Stimulated activated CD4-positive, alpha-beta T cell treated with anti-CD3 and anti-CD28 coated beads, Interleukin-15, amount 100 ng/mL, for 1 hour (primary cell): ENCODE measurements around the gene MMP3.

Experiments
- DNase-seq, 2 donors: peaks; one replicate each; pipeline ENCODE4 v3.0.0-alpha.2; 2020; ENCODE audit warnings: low read depth in 1 of 2, low spot score in 1 of 2

MMP3 gene

DNA sequence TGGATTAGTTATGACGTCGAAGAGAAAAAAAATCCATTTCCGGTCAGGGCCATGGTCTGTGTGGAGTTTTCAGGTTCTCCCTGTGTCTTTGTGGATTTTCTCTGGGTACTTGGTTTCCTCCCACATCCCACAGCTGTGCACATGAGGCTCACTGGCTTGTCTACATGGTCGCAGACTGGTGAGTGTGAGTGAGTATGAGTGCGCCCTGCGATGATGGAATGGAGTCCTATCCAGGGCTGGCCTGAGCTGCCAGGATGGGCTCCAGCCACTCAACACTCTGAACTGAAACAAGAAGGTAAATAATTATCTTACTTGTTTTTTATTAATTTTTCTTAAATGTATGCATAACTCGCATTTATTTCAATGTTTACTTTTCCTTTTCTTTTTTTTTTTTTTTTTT, 10.8 kb downstream of the MMP3 start:
- no peak for DNase-seq

DNA sequence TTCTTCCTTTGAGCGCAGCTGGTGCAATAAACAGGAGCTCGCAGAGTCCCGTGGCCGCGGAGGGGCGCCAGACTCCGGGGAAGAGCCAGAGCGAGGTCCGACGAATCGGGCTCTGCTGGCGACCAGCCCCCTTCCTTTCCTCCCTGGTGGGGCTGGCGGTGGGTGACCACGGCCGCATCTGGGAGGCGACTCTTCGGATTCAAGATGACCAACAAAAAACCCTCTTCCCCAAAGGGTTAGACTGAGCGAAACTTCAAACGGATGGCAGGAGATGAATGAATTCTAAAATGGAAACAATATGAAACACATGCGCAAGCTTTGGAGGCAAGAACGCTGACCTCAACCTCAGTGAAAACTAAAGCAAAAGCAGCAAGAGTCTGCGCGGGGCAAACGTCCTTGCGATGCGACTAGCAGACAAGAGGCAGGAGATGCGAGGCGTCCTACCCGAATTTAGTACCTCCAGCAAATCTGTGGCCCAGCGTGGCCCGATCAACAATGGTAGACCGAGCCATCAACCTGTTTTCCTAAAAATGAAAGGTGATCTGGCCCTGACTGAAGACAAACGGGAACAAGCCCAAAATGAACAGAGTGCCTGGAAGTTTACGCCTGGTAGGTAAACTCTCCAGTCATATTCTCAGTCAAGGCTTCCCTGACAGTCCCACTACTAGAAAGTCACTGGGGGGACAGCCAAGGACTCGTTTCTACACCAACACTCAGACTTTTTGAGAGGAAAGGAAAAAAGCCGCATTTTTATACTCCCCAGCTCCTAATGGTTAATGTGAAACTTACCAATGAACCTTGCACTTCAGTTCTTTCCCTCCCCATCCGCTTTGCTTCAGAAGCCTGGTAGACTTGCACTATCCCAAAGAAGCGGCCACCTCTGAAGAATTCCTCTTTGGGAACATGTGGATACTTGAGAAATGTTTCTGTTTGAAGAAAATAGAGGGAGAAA, 11.6 kb downstream of the MMP3 start:
- no peak for DNase-seq

DNA sequence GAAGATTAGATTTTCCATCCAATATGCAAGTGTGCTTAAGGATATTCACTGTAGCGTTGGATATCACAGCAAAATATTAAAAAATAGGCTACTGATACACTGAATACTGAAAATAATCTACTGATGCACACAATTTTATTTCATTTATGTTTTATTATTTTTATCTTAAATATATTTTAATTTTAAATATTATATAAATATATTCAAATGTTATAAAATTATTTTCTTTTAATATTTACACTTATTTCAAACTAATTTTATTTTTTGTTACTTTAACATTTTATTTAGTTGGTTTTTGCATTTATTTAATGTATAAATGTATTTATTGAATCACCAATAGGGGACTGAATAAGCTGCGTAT, 12.3 kb downstream of the MMP3 start:
- no peak for DNase-seq

DNA sequence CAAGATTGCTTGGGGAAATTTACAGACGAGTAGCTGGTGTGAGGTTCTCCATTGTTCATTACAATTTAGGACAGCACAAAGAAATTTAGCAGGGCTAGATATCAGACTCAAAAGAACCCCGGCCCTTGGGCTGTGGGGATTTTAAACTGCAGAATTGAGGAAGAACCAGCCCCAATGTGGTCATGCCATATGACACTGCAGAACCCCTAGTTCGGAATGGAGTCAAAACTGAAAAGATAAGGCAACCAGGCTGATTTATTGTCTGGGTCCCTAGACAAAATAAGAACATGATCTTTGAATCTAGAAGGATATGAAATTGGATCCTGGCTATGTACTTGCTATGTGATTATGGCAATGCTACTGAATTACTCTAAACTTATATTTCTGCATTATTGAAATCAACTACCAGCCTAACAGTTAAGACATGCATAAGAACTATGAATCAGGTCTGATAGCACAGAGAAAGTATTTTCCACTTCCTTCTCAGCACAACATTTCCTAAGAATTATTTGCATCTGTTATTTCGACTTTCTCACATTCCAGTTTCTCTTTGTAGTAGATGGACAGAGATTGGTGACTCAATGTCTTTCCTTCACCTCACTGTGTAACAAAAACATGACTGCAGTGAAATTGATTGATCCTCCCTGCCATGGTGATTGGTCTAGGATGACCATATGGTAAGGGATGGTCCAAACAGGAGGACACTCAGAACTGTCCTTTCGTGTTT, 13.2 kb downstream of the MMP3 start:
- DNase-seq = no peak

DNA sequence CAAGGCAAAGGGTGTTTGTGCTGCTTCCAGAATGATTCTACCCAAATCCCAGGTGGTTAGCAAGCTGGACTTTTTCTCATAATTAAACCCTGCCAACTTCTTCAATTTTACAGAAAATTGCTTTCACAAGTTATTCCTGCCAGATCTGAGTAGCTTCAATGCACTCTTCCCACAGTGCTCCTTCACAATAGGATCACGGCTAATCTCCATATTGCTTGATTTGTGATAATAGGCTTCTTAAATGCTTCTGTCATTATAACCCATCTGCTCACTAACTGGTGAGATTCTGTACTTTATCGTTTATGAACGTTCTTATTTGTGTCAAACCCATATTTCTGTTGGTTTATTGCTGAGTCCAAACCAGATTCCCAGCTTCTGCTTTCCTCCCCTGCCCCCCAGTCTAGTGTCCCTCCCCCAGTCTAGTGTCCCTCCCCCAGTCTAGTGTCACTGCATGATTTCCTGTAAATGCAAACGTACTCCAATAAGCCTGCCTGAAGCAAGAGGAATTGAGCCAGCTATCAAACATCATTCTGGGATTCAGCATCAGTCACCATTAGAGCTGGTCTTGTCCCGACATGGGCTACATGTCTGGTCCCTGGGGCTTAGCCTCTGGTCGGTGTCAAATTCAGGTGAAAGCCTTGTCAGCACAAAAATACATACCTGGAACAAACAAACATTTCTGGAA, 14.0 kb downstream of the MMP3 start:
- no peak for DNase-seq

- no peak for DNase-seq
These were observed 18.9 kb downstream of the MMP3 start for GRCh38 chr11:102824556-102824955.

GRCh38 chr11:102819491-102819890, 23.9 kb downstream of the MMP3 start:
- DNase-seq = no peak

GRCh38 chr11:102813484-102813883, 29.9 kb downstream of the MMP3 start:
- no peak for DNase-seq

GRCh38 chr11:102812188-102812587, 31.2 kb downstream of the MMP3 start:
- no peak for DNase-seq

- no peak for DNase-seq
These were observed 32.3 kb downstream of the MMP3 start for GRCh38 chr11:102810950-102811660.

- no peak for DNase-seq
These were observed 33.4 kb downstream of the MMP3 start for GRCh38 chr11:102809971-102810370.

- DNase-seq = no peak
These were observed 35.5 kb downstream of the MMP3 start for GRCh38 chr11:102807921-102808320.

- DNase-seq = no peak
These were observed 37.1 kb downstream of the MMP3 start for GRCh38 chr11:102806296-102806695.

DNA sequence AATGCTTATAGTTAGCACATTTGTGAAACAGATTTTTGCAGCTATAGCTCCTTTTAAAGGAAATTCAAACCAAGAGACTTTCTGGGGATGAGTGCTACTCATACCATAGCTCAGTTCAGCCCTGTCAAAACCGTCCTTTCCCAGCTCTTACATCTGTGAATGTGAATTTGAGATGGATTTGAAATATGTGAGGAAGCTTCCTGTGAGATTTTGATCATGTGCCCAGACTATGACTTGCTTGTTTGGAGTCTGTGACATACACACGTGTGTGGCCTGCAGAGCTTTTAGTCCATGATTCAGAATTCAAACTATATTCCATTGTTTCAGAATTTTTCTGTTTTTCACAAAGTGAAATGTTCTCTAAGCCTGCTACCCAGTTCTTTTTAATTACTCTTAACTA, 41.1 kb downstream of the MMP3 start:
- DNase-seq = no peak

GRCh38 chr11:102800767-102801166, 42.6 kb downstream of the MMP3 start:
- no peak for DNase-seq

GRCh38 chr11:102799681-102800340, 43.6 kb downstream of the MMP3 start:
- DNase-seq = no peak

DNA sequence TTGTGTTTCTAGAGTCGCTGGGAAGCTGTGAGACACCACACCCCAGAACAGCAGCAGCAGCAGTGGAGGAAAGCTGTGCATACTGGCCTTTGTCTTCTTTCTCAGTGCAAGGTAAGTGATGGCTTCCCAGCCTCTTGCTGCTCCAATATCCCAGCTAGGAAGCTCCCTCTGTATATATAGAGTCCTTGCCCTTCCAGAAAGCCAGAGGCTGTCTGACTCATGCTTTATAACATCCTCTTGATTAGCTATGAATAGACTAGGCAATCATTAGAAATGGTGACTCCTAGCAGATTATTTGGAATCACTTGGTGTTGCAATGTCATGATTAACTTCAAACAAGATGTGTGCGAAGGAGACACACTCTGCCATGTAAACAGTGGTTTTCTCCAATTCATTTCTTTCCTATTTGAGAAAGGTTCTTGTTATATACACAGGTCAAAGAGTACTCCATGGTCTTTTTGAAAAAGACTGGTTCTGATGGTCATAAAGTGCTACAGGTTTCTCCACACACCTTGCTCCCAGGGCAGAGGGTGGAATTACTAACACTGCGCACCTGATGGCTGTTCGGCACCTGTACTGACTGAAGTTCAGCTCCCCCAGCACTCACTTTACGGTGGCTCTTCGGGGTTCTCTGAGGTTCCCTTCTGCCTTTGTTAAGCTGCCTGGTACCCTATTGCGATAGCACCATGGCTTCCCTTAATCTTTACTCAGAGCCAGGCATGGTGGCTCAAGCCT, 45.2 kb downstream of the MMP3 start, which contains the start of gene MMP1:
Gene MMP1, minus strand, starts transcription at position 149 of the 735 bp plus-strand sequence. Its CDS starts 68 bp downstream, at position 81.
- no peak for DNase-seq

DNA sequence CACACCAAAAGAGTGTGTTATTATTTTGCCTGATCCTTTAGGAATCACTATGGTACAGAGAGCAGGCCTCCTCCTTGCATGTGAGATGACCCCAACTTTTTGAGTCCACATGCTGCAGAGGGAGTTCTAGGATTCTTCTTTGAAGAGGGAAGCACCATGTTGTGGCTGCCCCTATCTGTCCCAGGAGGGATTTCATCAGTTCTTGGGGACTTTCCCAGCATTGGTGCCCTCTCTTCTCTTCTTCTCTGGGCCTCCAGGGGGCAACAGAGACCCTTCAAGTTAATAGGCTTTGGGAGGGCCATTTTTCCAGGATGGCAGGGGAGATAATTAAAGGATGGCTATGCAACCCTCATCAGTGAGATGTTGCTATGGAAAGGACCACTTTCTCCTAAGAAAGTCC, 49.0 kb downstream of the MMP3 start:
- no peak for DNase-seq

DNA sequence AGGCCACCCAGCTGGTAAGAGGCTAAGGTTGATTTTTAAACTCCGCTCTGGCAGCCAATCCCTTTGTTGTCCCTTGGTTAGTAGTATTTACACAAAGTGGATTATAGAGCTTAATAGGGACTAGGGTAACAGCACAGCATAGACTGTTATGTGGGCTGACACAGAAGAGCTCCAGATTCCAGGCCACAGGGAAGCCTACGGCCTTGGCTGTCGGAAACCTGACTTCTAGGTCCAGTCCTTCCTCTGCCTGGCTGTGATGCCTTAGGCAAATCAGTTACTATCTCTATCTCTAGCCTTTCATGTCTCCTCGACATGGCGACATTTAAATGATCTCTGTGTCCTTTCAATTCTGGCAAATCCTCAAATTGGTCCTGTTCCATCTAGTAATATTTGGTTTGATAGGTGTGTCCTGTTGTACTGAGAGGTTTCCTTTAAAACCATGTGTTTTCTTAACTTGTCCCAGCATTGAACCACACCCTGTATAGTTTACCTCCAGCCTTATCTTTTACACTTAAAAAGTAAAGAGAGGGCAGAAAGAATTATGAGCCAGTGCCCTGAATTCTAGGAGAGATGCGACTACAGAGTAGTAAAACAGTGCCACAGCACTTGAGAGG, 49.6 kb downstream of the MMP3 start:
- no peak for DNase-seq
